Measurements from ENCODE around the gene ADRA2B. TPM values are rescaled to one million over a fixed set of nuclear protein-coding genes. Genes with fewer than 3 reads are reported as not detected.

The ADRA2B gene
- total RNA-seq, 6 donors from 2014 or later: 0.15 to 1.0 (median 0.31) TPM

DNA sequence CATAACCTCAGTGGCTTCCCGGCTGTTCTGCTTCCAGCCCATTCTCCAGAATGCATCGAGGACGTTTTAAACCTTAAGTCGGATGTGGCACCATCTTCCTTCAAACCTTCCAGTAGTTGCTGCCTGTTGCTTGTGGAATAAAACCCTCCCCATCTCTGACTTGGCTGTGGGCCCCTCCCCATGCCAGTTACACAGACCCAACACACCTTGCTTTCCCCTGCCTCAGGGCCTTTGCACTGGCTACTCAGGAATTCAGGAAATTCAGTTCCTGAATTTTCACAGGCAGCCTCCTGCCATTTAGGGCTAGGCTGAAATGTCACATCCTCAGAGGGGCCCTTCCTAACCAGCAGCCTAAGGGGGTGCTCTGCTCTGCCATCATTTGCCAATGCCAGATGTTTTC, 5.0 kb upstream of the ADRA2B start:
- no peak overlapping the region for H3K27ac ChIP-seq
- WGBS, 2 donors: 87 to 90% methylated on average over 4 of the region's 4 CpGs
- H3K36me3 ChIP-seq: no peaks in the 10 kb centered on the region
- no peaks in the 10 kb centered on the region for H3K9me3 ChIP-seq
- no peak overlapping the region for H3K4me3 ChIP-seq
- peaks cover 0 to 16% (median 6%) of the 10 kb centered on the region in 4 donors for H3K27me3 ChIP-seq
- TF ChIP-seq CTCF (IDR thresholded peaks at IDR 0.05) (no peak), POLR2AphosphoS5 (IDR thresholded peaks at IDR 0.05) (no peak), POLR2A (IDR thresholded peaks at IDR 0.05) (no peak), EP300 (IDR thresholded peaks at IDR 0.05) (no peak)
- DNase-seq (no peak), ATAC-seq (ENCODE audit: low FRiP score in 2 of 2) (no peak)
- peaks cover 4 to 11% (median 7%) of the 10 kb centered on the region in 4 donors for H3K4me1 ChIP-seq

GRCh38 chr2:96120991-96121390, 4.6 kb upstream of the ADRA2B start:
- TF ChIP-seq CTCF (IDR thresholded peaks at IDR 0.05) (no peak), POLR2AphosphoS5 (IDR thresholded peaks at IDR 0.05) (no peak), POLR2A (IDR thresholded peaks at IDR 0.05) (no peak), EP300 (IDR thresholded peaks at IDR 0.05) (no peak)
- H3K27me3 ChIP-seq: peaks cover 0 to 20% (median 8%) of the 10 kb centered on the region in 4 donors

GRCh38 chr2:96120091-96120720, 3.8 kb upstream of the ADRA2B start:
- Histone ChIP-seq H3K27ac (no peak overlapping the region), H3K4me3 (no peak overlapping the region), H3K4me1 (peaks cover 4 to 17% (median 13%) of the 10 kb centered on the region in 4 donors), H3K36me3 (no peaks in the 10 kb centered on the region), H3K9me3 (no peaks in the 10 kb centered on the region), H3K27me3 (peaks cover 0 to 22% (median 9%) of the 10 kb centered on the region in 4 donors)
- TF ChIP-seq POLR2A (IDR thresholded peaks at IDR 0.05) (no peak), CTCF (IDR thresholded peaks at IDR 0.05) (no peak), EP300 (IDR thresholded peaks at IDR 0.05) (no peak), POLR2AphosphoS5 (IDR thresholded peaks at IDR 0.05) (no peak)
- whole genome bisulfite sequencing, 2 donors: 36 to 45% methylated on average over 11 of the region's 11 CpGs
- ATAC-seq (ENCODE audit: low FRiP score in 2 of 2) (no peak), DNase-seq (no peak)

More at GRCh38 chr2:96120991-96121390, 4.6 kb upstream of the ADRA2B start:
- Histone ChIP-seq H3K36me3 (no peaks in the 10 kb centered on the region), H3K4me1 (peaks cover 4 to 16% (median 11%) of the 10 kb centered on the region in 4 donors), H3K27ac (no peak overlapping the region), H3K9me3 (no peaks in the 10 kb centered on the region), H3K4me3 (no peak overlapping the region)
- WGBS, 2 donors: 45 to 60% methylated on average over 7 of the region's 7 CpGs
- DNase-seq (no peak), ATAC-seq (ENCODE audit: low FRiP score in 2 of 2) (no peak)

- H3K4me3 ChIP-seq: no peak overlapping the region
- H3K27me3 ChIP-seq: peaks cover 0 to 22% (median 9%) of the 10 kb centered on the region in 4 donors
- no peak overlapping the region for H3K27ac ChIP-seq
- H3K4me1 ChIP-seq: peaks cover 4 to 17% (median 13%) of the 10 kb centered on the region in 4 donors
- 86 to 99% methylated on average over 5 of the region's 5 CpGs for WGBS, 2 donors
- ATAC-seq (ENCODE audit: low FRiP score in 2 of 2) (no peak), DNase-seq (no peak)
- H3K36me3 ChIP-seq: no peaks in the 10 kb centered on the region
- TF ChIP-seq POLR2A (IDR thresholded peaks at IDR 0.05) (no peak), EP300 (IDR thresholded peaks at IDR 0.05) (no peak), CTCF (IDR thresholded peaks at IDR 0.05) (no peak), POLR2AphosphoS5 (IDR thresholded peaks at IDR 0.05) (no peak)
- no peaks in the 10 kb centered on the region for H3K9me3 ChIP-seq
These were observed 3.0 kb upstream of the ADRA2B start for GRCh38 chr2:96119389-96119751.

Data from upper lobe of left lung (tissue), 6 donors.